Smooth muscle cell (in vitro differentiated cells): ENCODE data around the gene CELSR1. TPM values are rescaled to one million over a fixed set of nuclear protein-coding genes. Genes with fewer than 3 reads are reported as not detected.

Experiments used
- DNase-seq: peaks from one replicate; lab custom pipeline; 2025; ENCODE audit not compliant: unreplicated experiment; lab: John Stamatoyannopoulos, UW
- H2AFZ ChIP-seq: fragments of 200-600 bp; sonication (generic); 2 replicates; pipeline ENCODE4 v1.6.0; 2016; ENCODE audit warnings: antibody characterized with exemption, low read depth, mild to moderate bottlenecking
- H3F3A ChIP-seq: fragments of 200-600 bp; sonication (generic); 2 replicates; pipeline ENCODE4 v1.6.0; 2017; ENCODE audit warnings: antibody characterized with exemption, low read depth
- H3K27ac ChIP-seq: fragments of 200-600 bp; sonication (generic); 2 replicates; pipeline ENCODE4 v1.5.1; 2016; ENCODE audit warnings: low read depth, mild to moderate bottlenecking
- H3K27me3 ChIP-seq: fragments of 200-600 bp; sonication (generic); 2 replicates; pipeline ENCODE4 v1.6.1; 2016; ENCODE audit warnings: low read depth, mild to moderate bottlenecking
- H3K36me3 ChIP-seq: fragments of 200-600 bp; sonication (generic); 2 replicates; pipeline ENCODE4 v1.5.1; 2016; ENCODE audit warnings: low read depth
- H3K4me1 ChIP-seq: fragments of 200-600 bp; sonication (generic); 2 replicates; pipeline ENCODE4 v1.5.1; 2016; ENCODE audit warnings: low read depth
- H3K4me2 ChIP-seq: fragments of 200-600 bp; sonication (generic); 2 replicates; pipeline ENCODE4 v1.6.0; 2016; ENCODE audit warnings: mild to moderate bottlenecking
- H3K4me3 ChIP-seq: fragments of 200-600 bp; sonication (generic); 2 replicates; pipeline ENCODE4 v1.5.1; 2016; ENCODE audit warnings: mild to moderate bottlenecking
- H3K79me2 ChIP-seq: fragments of 200-600 bp; sonication (generic); 2 replicates; pipeline ENCODE4 v1.6.0; 2016; ENCODE audit warnings: low read depth, mild to moderate bottlenecking
- H3K9ac ChIP-seq: fragments of 200-600 bp; sonication (generic); 2 replicates; pipeline ENCODE4 v1.6.0; 2016; ENCODE audit warnings: low read depth
- H3K9me3 ChIP-seq: fragments of 200-600 bp; sonication (generic); replicated peaks from 2 replicates; pipeline ENCODE4 v1.5.1; 2016; ENCODE audit warnings: low read depth
- H4K20me1 ChIP-seq: fragments of 200-600 bp; sonication (generic); 2 replicates; pipeline ENCODE4 v1.6.0; 2016; ENCODE audit warnings: low read depth
- CTCF ChIP-seq: fragments of 200-600 bp; sonication (generic); IDR thresholded peaks from 2 replicates; pipeline ENCODE4 v1.5.1; 2017; ENCODE audit warnings: borderline replicate concordance, mild to moderate bottlenecking, antibody characterized with exemption; ENCODE audit not compliant: insufficient read depth, poor library complexity, severe bottlenecking
- WGBS: methylation state at CpG from one replicate; pipeline ENCODE4 v1.1.7; 2016; ENCODE audit warnings: low lambda C conversion rate; 5-methylcytosine and 5-hydroxymethylcytosine counted together
- polyA plus RNA-seq: library from polyadenylated mRNA; unstranded; fragments of >200 nt; fragmentation: Nextera tagmentation; extraction: Ambion mirVana; gene quantifications from 2 replicates; pipeline ENCODE4 v1.2.1, GENCODE V29; 2016
- total RNA-seq: library from RNA; depleted of rRNA; stranded (reverse); fragments of >200 nt; gene quantifications from 2 replicates; pipeline ENCODE4 v1.2.3, GENCODE V29; 2014

The CELSR1 gene
- total and polyA plus RNA-seq, 2 experiments from 2014 or later: 3.6 to 15.2 TPM

DNA sequence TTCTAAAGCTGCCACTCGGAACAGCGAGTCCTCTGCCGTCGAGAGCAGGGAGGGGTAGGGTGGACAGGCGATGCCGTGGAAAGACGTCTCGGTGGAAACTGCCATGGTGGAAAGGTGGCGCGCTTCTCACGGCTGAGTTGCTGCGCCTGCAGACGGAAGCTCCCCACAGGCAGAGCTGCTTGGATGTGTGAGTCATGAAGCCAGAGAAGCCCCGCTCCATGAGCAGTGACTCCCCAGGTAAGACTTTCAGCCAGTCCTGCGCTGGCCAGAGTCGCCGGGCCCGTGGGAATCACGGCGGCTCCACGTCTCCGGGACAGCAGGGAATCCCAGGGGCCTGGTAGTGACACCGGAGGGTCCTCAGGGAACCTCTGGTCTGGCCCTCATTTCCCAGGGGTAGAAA, 205.9 kb downstream of the CELSR1 start:
- Histone ChIP-seq H3K4me1 (peaks cover 7% of the 10 kb centered on the region), H3K9ac (no peak overlapping the region), H4K20me1 (peaks cover under 1% of the 10 kb centered on the region), H3F3A (peaks cover 8% of the 10 kb centered on the region), H2AFZ (no peak overlapping the region), H3K9me3 (no peaks in the 10 kb centered on the region), H3K27ac (no peak overlapping the region), H3K27me3 (no peaks in the 10 kb centered on the region), H3K4me2 (no peak overlapping the region), H3K79me2 (peaks cover 9% of the 10 kb centered on the region), H3K4me3 (no peak overlapping the region), H3K36me3 (no peaks in the 10 kb centered on the region)
- no peak for DNase-seq
- TF ChIP-seq CTCF: no peak
- WGBS: 96% methylated on average over 23 of the region's 23 CpGs

- Histone ChIP-seq H3K27me3 (no peaks in the 10 kb centered on the region), H2AFZ (no peak overlapping the region), H3K79me2 (no peaks in the 10 kb centered on the region), H3K4me2 (no peak overlapping the region), H3K4me3 (no peak overlapping the region), H3K4me1 (peaks cover 7% of the 10 kb centered on the region), H3K27ac (no peak overlapping the region), H3K9me3 (no peaks in the 10 kb centered on the region), H3K9ac (no peak overlapping the region), H3F3A (peaks cover 8% of the 10 kb centered on the region), H4K20me1 (no peaks in the 10 kb centered on the region), H3K36me3 (no peaks in the 10 kb centered on the region)
- no peak for DNase-seq
- WGBS: 98% methylated on average over 4 of the region's 4 CpGs
- TF ChIP-seq CTCF: no peak
Observed at GRCh38 chr22:46330426-46330825, 207.0 kb downstream of the CELSR1 start.

DNA sequence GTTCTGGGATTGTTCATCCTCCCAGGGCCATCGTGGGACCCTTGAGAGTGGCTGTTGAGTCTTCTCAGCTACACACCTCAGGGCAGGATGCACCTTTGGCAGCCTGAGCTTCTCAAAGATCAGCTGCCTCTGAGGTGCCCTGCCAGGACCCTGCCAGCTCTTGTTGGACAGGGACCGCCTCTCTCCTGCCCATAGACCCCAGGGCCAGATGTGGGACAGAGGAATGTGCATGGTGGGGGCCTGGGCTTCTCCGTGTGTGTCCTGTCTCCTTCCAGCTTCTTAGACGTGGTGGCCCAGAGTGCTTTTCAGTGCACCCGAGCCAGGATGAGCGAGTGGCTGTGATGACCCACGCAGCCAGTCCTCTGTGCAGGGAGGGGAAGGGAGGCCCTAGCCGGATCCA, 207.8 kb downstream of the CELSR1 start:
- Histone ChIP-seq H3K79me2 (no peaks in the 10 kb centered on the region), H4K20me1 (no peaks in the 10 kb centered on the region), H3K9me3 (no peaks in the 10 kb centered on the region), H3K36me3 (no peaks in the 10 kb centered on the region), H3F3A (no peaks in the 10 kb centered on the region), H3K9ac (no peak overlapping the region), H2AFZ (no peak overlapping the region), H3K27me3 (no peaks in the 10 kb centered on the region), H3K27ac (no peak overlapping the region), H3K4me1 (peaks cover under 1% of the 10 kb centered on the region), H3K4me2 (no peak overlapping the region), H3K4me3 (no peak overlapping the region)
- TF ChIP-seq CTCF: no peak
- WGBS: 97% methylated on average over 8 of the region's 8 CpGs
- DNase-seq: no peak

DNA sequence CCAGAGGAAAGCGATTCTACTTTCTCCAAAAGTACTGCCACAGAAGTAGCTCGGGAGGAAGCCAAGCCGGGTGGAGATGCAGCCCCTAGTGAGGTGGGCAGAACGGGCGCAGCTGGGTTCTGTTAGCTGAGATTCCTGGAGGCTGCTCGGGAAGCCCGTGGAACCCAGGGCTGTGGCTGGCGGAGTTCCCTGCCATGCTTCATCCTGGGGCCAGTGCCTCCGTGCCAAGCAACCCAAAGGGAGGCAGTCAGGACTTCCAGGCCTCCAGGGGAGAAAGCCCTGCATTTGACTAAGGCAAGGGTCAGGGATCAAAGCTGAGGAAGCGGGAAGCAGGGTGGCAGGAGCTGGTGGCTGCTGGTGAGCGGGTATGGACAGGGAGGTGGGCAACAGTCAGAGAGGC, 208.6 kb downstream of the CELSR1 start:
- no peaks in the 10 kb centered on the region for H4K20me1 ChIP-seq

More for the DNA sequence above, 208.6 kb downstream of the CELSR1 start:
- H2AFZ ChIP-seq: no peak overlapping the region
- no peaks in the 10 kb centered on the region for H3K36me3 ChIP-seq
- 96% methylated on average over 11 of the region's 11 CpGs for WGBS
- DNase-seq: no peak
- no peaks in the 10 kb centered on the region for H3K27me3 ChIP-seq
- TF ChIP-seq CTCF: no peak
- H3K27ac ChIP-seq: no peak overlapping the region
- H3K4me3 ChIP-seq: no peak overlapping the region
- H3K9me3 ChIP-seq: no peaks in the 10 kb centered on the region
- no peaks in the 10 kb centered on the region for H3F3A ChIP-seq
- no peaks in the 10 kb centered on the region for H3K4me1 ChIP-seq
- H3K79me2 ChIP-seq: no peaks in the 10 kb centered on the region
- H3K9ac ChIP-seq: no peak overlapping the region
- no peak overlapping the region for H3K4me2 ChIP-seq
